Stimulated activated CD4-positive, alpha-beta T cell treated with anti-CD3 and anti-CD28 coated beads, Interleukin-4, amount 100 ng/mL, for 1 hour (primary cell): Measurements from ENCODE around the gene ZNF646.
A peak's percentile ranks its signal among the peaks of the same experiment; 100 is the strongest.

Source experiments
- DNase-seq: peaks from one replicate; pipeline ENCODE4 v3.0.0-alpha.2; 2020

ZNF646 gene

GRCh38 chr16:31110106-31111034 lies 36.1 kb downstream of the ZNF646 start:
- DNase-seq = no peak

GRCh38 chr16:31111881-31112466 lies 37.8 kb downstream of the ZNF646 start:
- DNase-seq = no peak

- DNase-seq = no peak
Observed at GRCh38 chr16:31112711-31113110, 38.5 kb downstream of the ZNF646 start.

- no peak for DNase-seq
Observed at GRCh38 chr16:31113121-31114120, 39.2 kb downstream of the ZNF646 start.

- DNase-seq = no peak
Observed at GRCh38 chr16:31114468-31114867, 40.2 kb downstream of the ZNF646 start.

GRCh38 chr16:31117384-31118222 lies 43.4 kb downstream of the ZNF646 start, which contains the start of gene KAT8:
KAT8 (plus strand) TSS chr16:31117664; CDS start chr16:31117682, 18 bp downstream.
- peak; percentile 96 for DNase-seq

GRCh38 chr16:31118223-31119155 lies 44.3 kb downstream of the ZNF646 start:
- no peak for DNase-seq

GRCh38 chr16:31120129-31120528 lies 45.9 kb downstream of the ZNF646 start:
- no peak for DNase-seq

GRCh38 chr16:31125844-31126243 lies 51.6 kb downstream of the ZNF646 start:
- DNase-seq = no peak

- DNase-seq = no peak
Observed at GRCh38 chr16:31127182-31127581, 53.0 kb downstream of the ZNF646 start.

- DNase-seq = no peak
Observed at GRCh38 chr16:31128711-31129567, 54.7 kb downstream of the ZNF646 start.

GRCh38 chr16:31129568-31130335 lies 55.5 kb downstream of the ZNF646 start:
- no peak for DNase-seq

GRCh38 chr16:31130336-31130891 lies 56.2 kb downstream of the ZNF646 start:
- no peak for DNase-seq

- DNase-seq = no peak
Observed at GRCh38 chr16:31130899-31131298, 56.7 kb downstream of the ZNF646 start.

GRCh38 chr16:31131416-31131815 lies 57.2 kb downstream of the ZNF646 start:
- no peak for DNase-seq

- no peak for DNase-seq
Observed at GRCh38 chr16:31131841-31132271, 57.6 kb downstream of the ZNF646 start.

GRCh38 chr16:31132303-31132979 lies 58.2 kb downstream of the ZNF646 start:
- DNase-seq = no peak

GRCh38 chr16:31133046-31133501 lies 58.9 kb downstream of the ZNF646 start:
- no peak for DNase-seq
